ENCODE data around the gene PPP1R2.
"Not testable (repeated sequence)": the region's sequence is repeated elsewhere in the genome, so short reads cannot be mapped to it uniquely, and the experiment has no call there.

Gene PPP1R2

GRCh38 chr3:195532834-195533233, 10.3 kb downstream of the PPP1R2 start:
- DNase-seq = no peak

- DNase-seq = no peak
These were observed 10.8 kb downstream of the PPP1R2 start for GRCh38 chr3:195532345-195532744.

- DNase-seq = no peak
These were observed 11.4 kb downstream of the PPP1R2 start for GRCh38 chr3:195531683-195532082.

GRCh38 chr3:195526492-195526891, 16.6 kb downstream of the PPP1R2 start:
- no peak for DNase-seq

GRCh38 chr3:195524171-195524896, 18.8 kb downstream of the PPP1R2 start:
- no peak for DNase-seq

GRCh38 chr3:195522254-195523023, 20.7 kb downstream of the PPP1R2 start:
- peak; percentile 21 for DNase-seq

GRCh38 chr3:195517030-195517429, 26.1 kb downstream of the PPP1R2 start:
- no peak for DNase-seq

GRCh38 chr3:195514610-195515235, 28.4 kb downstream of the PPP1R2 start:
- DNase-seq = not testable (repeated sequence)

GRCh38 chr3:195512798-195513345, 30.3 kb downstream of the PPP1R2 start:
- no peak for DNase-seq

GRCh38 chr3:195511136-195511535, 32.0 kb downstream of the PPP1R2 start:
- DNase-seq = no peak

- DNase-seq = no peak
These were observed 34.9 kb downstream of the PPP1R2 start for GRCh38 chr3:195508185-195508584.

GRCh38 chr3:195475614-195476013, 67.5 kb downstream of the PPP1R2 start:
- DNase-seq = no peak

- not testable (repeated sequence) for DNase-seq
These were observed 68.0 kb downstream of the PPP1R2 start for GRCh38 chr3:195475116-195475515.

- no peak for DNase-seq
These were observed 74.3 kb downstream of the PPP1R2 start for GRCh38 chr3:195468841-195469240.

GRCh38 chr3:195468391-195468776, 74.7 kb downstream of the PPP1R2 start:
- DNase-seq = no peak

- DNase-seq = no peak
These were observed 75.3 kb downstream of the PPP1R2 start for GRCh38 chr3:195467641-195468390.

GRCh38 chr3:195466251-195466650, 76.9 kb downstream of the PPP1R2 start:
- DNase-seq = no peak
